ENCODE results near the gene ELFN1. TPM values are rescaled to one million over a fixed set of nuclear protein-coding genes. Genes with fewer than 3 reads are reported as not detected.

ELFN1 gene
- total and polyA plus RNA-seq, 9 of the 15 experiments (the other 6 are each of a cell fraction or from before 2014, with no cell fraction given), result 0.04 to 0.64 (median 0.18) TPM; not detected in 2

DNA sequence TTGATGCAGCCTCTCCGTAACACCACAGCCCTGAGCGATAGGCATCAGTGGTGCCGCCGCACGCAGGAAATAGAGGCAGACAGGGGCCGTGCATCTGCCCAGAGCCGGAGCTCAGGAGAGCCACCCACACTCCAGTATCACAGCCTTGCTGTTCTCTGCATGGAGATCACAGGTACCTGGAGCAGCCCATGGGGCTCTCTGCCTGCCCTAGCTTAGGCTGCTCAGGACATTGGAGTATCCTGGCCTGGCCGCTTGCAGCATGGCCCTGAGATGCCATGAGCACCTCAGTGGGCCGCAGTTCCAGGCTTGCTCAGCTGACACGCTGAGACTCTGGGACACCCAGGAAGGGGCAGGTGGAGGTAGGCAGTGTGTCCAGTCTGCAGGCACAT is 47.0 kb downstream of the ELFN1 start:
- Histone ChIP-seq H3K4me3 (no peak overlapping the region), H3K9ac (ENCODE audit: insufficient read depth in 1 of 2, low read depth in 2 of 2, low read length in 2 of 2) (peak overlapping the region in 1 of 2 experiments; percentile 18; a peak in 1 of 4 replicates), H4K20me1 (replicated peaks; ENCODE audit: control insufficient read depth, insufficient read depth, low read length) (no peaks in the 10 kb centered on the region; the same call in 1 of the 2 replicates), H3K36me3 (ENCODE audit: control insufficient read depth, insufficient read depth, low read length) (no peaks in the 10 kb centered on the region), H3K9me3 (replicated peaks; ENCODE audit: control insufficient read depth, insufficient read depth, low read depth, low read length) (no peaks in the 10 kb centered on the region), H2AFZ (ENCODE audit: low read depth, low read length) (no peak overlapping the region), H3K27ac (ENCODE audit: extremely low read depth, low read depth, low read length) (no peak overlapping the region), H3K27me3 (ENCODE audit: control insufficient read depth in 2 of 2, insufficient read depth in 2 of 2, low read length in 2 of 2) (peaks cover 9 to 46% of the 10 kb centered on the region in 2 experiments), H3K4me2 (ENCODE audit: insufficient read depth, low read length) (no peak overlapping the region), H3K4me1 (replicated peaks in 1 of 2; ENCODE audit: control insufficient read depth in 2 of 2, insufficient read depth in 2 of 2, low read length in 2 of 2) (peaks cover 4 to 28% of the 10 kb centered on the region in 2 experiments; a peak in 2 of 5 replicates), H3K79me2 (ENCODE audit: control insufficient read depth, insufficient read depth, low read length) (no peaks in the 10 kb centered on the region), H3K9me1 (ENCODE audit: control insufficient read depth, insufficient read depth, low read length) (no peaks in the 10 kb centered on the region)
- no peak for TF ChIP-seq RB1 (IDR thresholded peaks at IDR 0.05; ENCODE audit: low read depth)
- no peak for TF ChIP-seq SNIP1 (IDR thresholded peaks at IDR 0.05; ENCODE audit: low read depth)
- TF ChIP-seq ZC3H11A (IDR thresholded peaks at IDR 0.05; ENCODE audit: low read depth, low read length), result no peak
- TF ChIP-seq NCOA2 (IDR thresholded peaks at IDR 0.05; ENCODE audit: partially characterized antibody in 2 of 2), result no peak
- no peak for TF ChIP-seq ZNF76 (CRISPR knock-in tag; IDR thresholded peaks at IDR 0.05; ENCODE audit: borderline replicate concordance)
- TF ChIP-seq BCL6 (CRISPR knock-in tag; IDR thresholded peaks at IDR 0.05), result no peak
- no peak for TF ChIP-seq CHAMP1 (IDR thresholded peaks at IDR 0.05)
- no peak for TF ChIP-seq ZNF696 (CRISPR knock-in tag; conservative IDR thresholded peaks at IDR 0.05)
- no peak for TF ChIP-seq ZNF174 (CRISPR knock-in tag; IDR thresholded peaks at IDR 0.05)
- TF ChIP-seq SMARCE1 (IDR thresholded peaks at IDR 0.05), result no peak
- no peak for TF ChIP-seq ZNF143 (CRISPR knock-in tag; IDR thresholded peaks at IDR 0.05)
- no peak for TF ChIP-seq ZNF408 (CRISPR knock-in tag; IDR thresholded peaks at IDR 0.05; ENCODE audit: low read depth)
- no peak for TF ChIP-seq FOXA1 (IDR thresholded peaks at IDR 0.05; ENCODE audit: borderline replicate concordance)
- no TSS peak for BruUV-seq (replicated peaks)
- intact Hi-C loops (cut with micrococcal nuclease) (no loop called here), in situ Hi-C loops (cut with MboI) (no loop called here)
- no peak for FAIRE-seq
- ATAC-seq, result no peak
- ChIA-PET POLR2A (no interaction called here), CTCF (ENCODE audit: low intra/inter-chr PET ratio) (no interaction called here)
- no peak for DNase-seq (ENCODE audit: extremely low read depth in 1 of 4, low spot score in 3 of 4)
- 8% methylated on average over 9 of the region's 10 CpGs for WGBS (ENCODE audit: insufficient coverage, low coverage, missing lambda C conversion rate)
